B cell (primary cell): ENCODE data around the gene TMEM132D. TPM values are rescaled to one million over a fixed set of nuclear protein-coding genes. Genes with fewer than 3 reads are reported as not detected.

ENCODE experiments used
- ATAC-seq: fragments of 200-7000 bp; cut with Tn5 transposase; one replicate; pipeline ENCODE4 v1.10.0; 2021; ENCODE audit warnings: low read depth, mild to moderate bottlenecking, moderate number of reproducible peaks, moderate library complexity
- CTCF ChIA-PET: fragments of 350-600 bp; sonication (Branson Sonifier 250); formaldehyde crosslinking; loops from one replicate; lab custom pipeline; 2021; ENCODE audit warnings: antibody characterized with exemption, inconsistent platforms; lab: Charles Lee
- POLR2A ChIA-PET: fragments of 350-600 bp; sonication (Branson Sonifier 250); formaldehyde crosslinking; loops from one replicate; lab custom pipeline; 2021; ENCODE audit warnings: antibody characterized with exemption; lab: Charles Lee
- DNase-seq: peaks from one replicate; pipeline ENCODE4 v3.0.0; 2013
- H2AFZ ChIP-seq: 2 replicates; pipeline ENCODE4 v1.6.1; 2012; ENCODE audit warnings: mild to moderate bottlenecking, low read depth, low read length; ENCODE audit not compliant: insufficient read depth, poor library complexity, severe bottlenecking
- H3K27ac ChIP-seq, 2 donors: 1 replicate in 1 of 2; 2 replicates in 1 of 2; pipeline ENCODE4 v1.5.1; 2012 to 2013; ENCODE audit warnings: low read length in 2 of 2, mild to moderate bottlenecking in 2 of 2, moderate library complexity in 1 of 2
- H3K27me3 ChIP-seq, 4 experiments: fragments of 200-600 bp in 1 of 4; sonication (generic) in 1 of 4; replicated peaks in 1 of 4; 1 replicate in 2 of 4; 2 replicates in 2 of 4; pipeline versions ENCODE4 v1.6.1 to v1.7.0; 2013 to 2016; ENCODE audit warnings: low read length in 3 of 4, mild to moderate bottlenecking in 2 of 4, mixed read lengths in 1 of 4, moderate library complexity in 1 of 4; ENCODE audit not compliant: insufficient read depth in 4 of 4, control insufficient read depth in 3 of 4; ENCODE audit errors: control extremely low read depth in 1 of 4
- H3K36me3 ChIP-seq, 2 experiments: replicated peaks in 1 of 2; 1 replicate in 1 of 2; 2 replicates in 1 of 2; pipeline versions ENCODE4 v1.6.1 to v1.7.1; 2013; ENCODE audit warnings: low read length in 1 of 2; ENCODE audit not compliant: insufficient read depth in 2 of 2, control insufficient read depth in 1 of 2; ENCODE audit errors: control extremely low read depth in 1 of 2, extremely low read depth in 1 of 2
- H3K4me1 ChIP-seq, 2 donors: fragments of 200-600 bp in 1 of 2; sonication (generic) in 1 of 2; 1 replicate in 1 of 2; 2 replicates in 1 of 2; pipeline versions ENCODE4 v1.5.1 to v1.6.1; 2013 to 2017; ENCODE audit warnings: low read length in 2 of 2; ENCODE audit not compliant: control insufficient read depth in 2 of 2, insufficient read depth in 2 of 2
- H3K4me2 ChIP-seq: replicated peaks from 2 replicates; pipeline ENCODE3; 2012; ENCODE audit warnings: mild to moderate bottlenecking, low read depth, low read length; ENCODE audit not compliant: poor library complexity, severe bottlenecking
- H3K4me3 ChIP-seq, 5 experiments: fragments of 200-600 bp in 1 of 5; sonication (generic) in 1 of 5; 1 replicate in 3 of 5; 2 replicates in 2 of 5; pipeline versions ENCODE4 v1.5.1 to v1.7.0; 2011 to 2016; ENCODE audit warnings: low read length in 4 of 5, mild to moderate bottlenecking in 4 of 5, low read depth in 2 of 5, control low read depth in 1 of 5, moderate library complexity in 1 of 5; ENCODE audit not compliant: insufficient read depth in 1 of 5; ENCODE audit errors: control extremely low read depth in 1 of 5, extremely low read depth in 1 of 5
- H3K79me2 ChIP-seq: fragments of 200-600 bp; sonication (generic); one replicate; pipeline ENCODE4 v1.6.0; 2016; ENCODE audit warnings: low read length; ENCODE audit not compliant: control insufficient read depth, insufficient read depth
- H3K9ac ChIP-seq: fragments of 200-600 bp; sonication (generic); 2 replicates; pipeline ENCODE4 v1.6.1; 2017; ENCODE audit warnings: mild to moderate bottlenecking, low read length, moderate library complexity
- H3K9me3 ChIP-seq, 3 donors: one replicate each; pipeline versions ENCODE4 v1.6.1 to v1.7.1; 2013; ENCODE audit warnings: low read length in 2 of 3; ENCODE audit not compliant: control insufficient read depth in 2 of 3, insufficient read depth in 1 of 3; ENCODE audit errors: control extremely low read depth in 1 of 3
- H4K20me1 ChIP-seq: 2 replicates; pipeline ENCODE4 v1.6.0; 2012; ENCODE audit warnings: mild to moderate bottlenecking, low read length; ENCODE audit not compliant: insufficient read depth, control insufficient read depth, poor library complexity, severe bottlenecking
- H3K27ac Mint-ChIP-seq: one replicate; pipeline ENCODE4 v1.8.0; 2021; ENCODE audit warnings: mixed read lengths
- H3K27me3 Mint-ChIP-seq: one replicate; pipeline ENCODE4 v1.8.0; 2021; ENCODE audit warnings: mixed read lengths
- H3K4me1 Mint-ChIP-seq: one replicate; pipeline ENCODE4 v1.8.0; 2021; ENCODE audit warnings: mixed read lengths
- H3K4me3 Mint-ChIP-seq: one replicate; pipeline ENCODE4 v1.8.0; 2021; ENCODE audit warnings: mixed read lengths
- H3K9me3 Mint-ChIP-seq: one replicate; pipeline ENCODE4 v1.8.0; 2022; ENCODE audit warnings: mixed read lengths; ENCODE audit not compliant: insufficient read depth
- CTCF ChIP-seq: fragments of 200-600 bp; IDR thresholded peaks from one replicate; pipeline ENCODE4 v1.8.0; 2022; ENCODE audit warnings: antibody characterized with exemption, mild to moderate bottlenecking
- EZH2 ChIP-seq: IDR thresholded peaks from 2 replicates; pipeline ENCODE4 v1.6.1; 2012; ENCODE audit warnings: borderline replicate concordance, low read depth, mild to moderate bottlenecking, moderate library complexity, low read length; ENCODE audit not compliant: insufficient read depth, poor library complexity, severe bottlenecking
- WGBS: methylation state at CpG from one replicate; pipeline ENCODE4 v1.1.5; 2013; ENCODE audit warnings: missing lambda C conversion rate; ENCODE audit not compliant: insufficient coverage; 5-methylcytosine and 5-hydroxymethylcytosine counted together
- intact Hi-C: fragments of 100-400 bp; cut with micrococcal nuclease; formaldehyde crosslinking; loops from one replicate; pipeline ENCODE4 v1.10.0; 2022
- polyA plus RNA-seq: library from polyadenylated mRNA; depleted of rRNA; stranded (reverse); fragments of >200 nt; gene quantifications from 2 replicates; pipeline ENCODE4 v1.2.3, GENCODE V29; 2012
- total RNA-seq, 2 donors: library from RNA; stranded (reverse); fragments of 120-200 nt in 1 of 2; gene quantifications; 1 replicate in 1 of 2; 2 replicates in 1 of 2; pipeline versions ENCODE4 v1.2.3 to v1.2.4, GENCODE V29; 2013 to 2022

Gene TMEM132D
- total and polyA plus RNA-seq, 2 donors (not counting 1 experiment from before 2014, with no cell fraction given), result not detected

GRCh38 chr12:129592449-129592848 is 311.4 kb downstream of the TMEM132D start:
- no peaks in the 10 kb centered on the region for H3K27me3 ChIP-seq
- no peaks in the 10 kb centered on the region for H3K36me3 ChIP-seq
- H3K9ac ChIP-seq, result no peak overlapping the region
- TF ChIP-seq CTCF (no peak), EZH2 (no peak)
- H3K4me1 ChIP-seq, result no peaks in the 10 kb centered on the region
- no peak overlapping the region for H3K27ac ChIP-seq
- no peak for ATAC-seq
- H3K4me3 Mint-ChIP-seq, result no peak overlapping the region
- ChIA-PET CTCF (no interaction called here), POLR2A (no interaction called here)
- H3K4me2 ChIP-seq, result no peak overlapping the region
- WGBS, result 65% methylated on average over 2 of the region's 2 CpGs
- peaks cover 0 to 11% (median 0%) of the 10 kb centered on the region in 3 donors for H3K9me3 ChIP-seq
- no peaks in the 10 kb centered on the region for H3K27me3 Mint-ChIP-seq
- no peaks in the 10 kb centered on the region for H3K79me2 ChIP-seq
- H3K9me3 Mint-ChIP-seq, result peaks cover 10% of the 10 kb centered on the region
- H3K27ac Mint-ChIP-seq, result no peak overlapping the region
- no peak for DNase-seq
- no peak overlapping the region for H2AFZ ChIP-seq
- intact Hi-C loops, result no loop called here
- no peaks in the 10 kb centered on the region for H3K4me1 Mint-ChIP-seq
- H4K20me1 ChIP-seq, result no peaks in the 10 kb centered on the region
- no peak overlapping the region for H3K4me3 ChIP-seq

DNA sequence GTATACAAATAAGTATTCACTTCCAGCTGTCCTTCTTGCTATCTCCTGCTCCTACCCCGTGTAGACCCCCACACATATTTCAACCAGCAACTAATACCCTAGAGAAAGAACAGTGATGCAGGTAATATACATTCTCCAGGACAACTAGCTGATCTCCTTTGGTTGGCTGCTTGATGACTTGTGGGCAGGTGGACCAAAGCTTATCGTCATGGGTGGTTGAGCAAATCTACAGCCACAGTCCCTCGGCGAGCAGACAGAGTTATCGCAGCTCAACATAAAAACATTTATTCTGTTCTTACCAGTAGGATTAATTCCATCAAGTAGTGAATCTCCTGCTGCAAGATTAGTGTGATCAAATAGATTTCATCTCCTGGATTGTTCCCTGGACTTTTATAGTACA is 314.3 kb downstream of the TMEM132D start:
- intact Hi-C loops, result no loop called here
- H3K4me2 ChIP-seq, result no peak overlapping the region

More for the DNA sequence above, 314.3 kb downstream of the TMEM132D start:
- Histone ChIP-seq H3K79me2 (no peaks in the 10 kb centered on the region), H3K4me3 (no peak overlapping the region), H3K4me1 (no peaks in the 10 kb centered on the region), H3K27ac (no peak overlapping the region), H4K20me1 (no peaks in the 10 kb centered on the region), H2AFZ (no peak overlapping the region), H3K36me3 (no peaks in the 10 kb centered on the region), H3K9ac (no peak overlapping the region), H3K27me3 (no peaks in the 10 kb centered on the region), H3K9me3 (peaks cover 0 to 14% (median 0%) of the 10 kb centered on the region in 3 donors)
- H3K27me3 Mint-ChIP-seq, result no peaks in the 10 kb centered on the region
- ATAC-seq (no peak), DNase-seq (no peak)
- 50% methylated on average over 2 of the region's 5 CpGs for WGBS
- H3K4me1 Mint-ChIP-seq, result no peaks in the 10 kb centered on the region
- peaks cover 4% of the 10 kb centered on the region for H3K9me3 Mint-ChIP-seq
- ChIA-PET CTCF (no interaction called here), POLR2A (no interaction called here)
- no peak overlapping the region for H3K27ac Mint-ChIP-seq
- no peak for TF ChIP-seq EZH2
- TF ChIP-seq CTCF, result no peak
- H3K4me3 Mint-ChIP-seq, result no peak overlapping the region
